GM03348 (cell line): ENCODE data around the gene HOMER2.
"Not testable (repeated sequence)": the region's sequence is repeated elsewhere in the genome, so short reads cannot be mapped to it uniquely, and the experiment has no call there.

Source experiments
- DNase-seq: peaks from one replicate; pipeline ENCODE4 v3.0.0; 2012; ENCODE audit warnings: low spot score

HOMER2 gene

DNA sequence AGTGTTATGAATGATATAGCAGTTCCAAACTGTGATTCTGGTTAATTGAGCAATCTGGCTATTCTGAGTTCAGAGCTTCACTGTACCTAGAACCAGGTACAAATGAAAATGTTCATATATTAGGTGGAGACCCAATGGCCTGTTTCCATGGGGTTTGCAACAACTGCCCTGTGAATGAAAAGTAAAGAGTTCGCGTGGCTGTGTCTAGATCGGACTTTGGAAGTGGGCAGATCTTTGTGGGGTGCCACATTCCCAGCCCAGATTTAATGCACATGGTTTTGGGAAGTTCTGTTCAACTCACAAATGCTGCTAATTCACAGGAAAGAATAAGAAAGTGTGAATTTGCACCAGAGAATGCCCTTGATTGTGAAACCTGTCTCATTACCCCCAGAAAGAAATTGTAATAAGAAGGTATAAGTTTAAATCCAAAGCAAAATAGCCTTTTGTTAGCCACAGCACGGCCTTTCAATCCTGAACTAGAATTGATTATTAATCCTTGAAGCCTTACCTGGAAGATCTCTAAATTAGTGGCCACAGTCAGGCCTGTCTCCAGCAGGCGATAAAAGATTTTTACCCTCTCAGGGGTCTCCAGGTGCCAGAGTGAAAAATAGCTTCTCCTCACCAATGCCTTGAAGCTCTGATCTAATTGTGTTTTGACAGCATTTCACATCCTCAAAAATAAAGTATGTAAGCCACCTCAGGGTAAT lies 120.5 kb downstream of the HOMER2 start:
- no peak for DNase-seq

DNA sequence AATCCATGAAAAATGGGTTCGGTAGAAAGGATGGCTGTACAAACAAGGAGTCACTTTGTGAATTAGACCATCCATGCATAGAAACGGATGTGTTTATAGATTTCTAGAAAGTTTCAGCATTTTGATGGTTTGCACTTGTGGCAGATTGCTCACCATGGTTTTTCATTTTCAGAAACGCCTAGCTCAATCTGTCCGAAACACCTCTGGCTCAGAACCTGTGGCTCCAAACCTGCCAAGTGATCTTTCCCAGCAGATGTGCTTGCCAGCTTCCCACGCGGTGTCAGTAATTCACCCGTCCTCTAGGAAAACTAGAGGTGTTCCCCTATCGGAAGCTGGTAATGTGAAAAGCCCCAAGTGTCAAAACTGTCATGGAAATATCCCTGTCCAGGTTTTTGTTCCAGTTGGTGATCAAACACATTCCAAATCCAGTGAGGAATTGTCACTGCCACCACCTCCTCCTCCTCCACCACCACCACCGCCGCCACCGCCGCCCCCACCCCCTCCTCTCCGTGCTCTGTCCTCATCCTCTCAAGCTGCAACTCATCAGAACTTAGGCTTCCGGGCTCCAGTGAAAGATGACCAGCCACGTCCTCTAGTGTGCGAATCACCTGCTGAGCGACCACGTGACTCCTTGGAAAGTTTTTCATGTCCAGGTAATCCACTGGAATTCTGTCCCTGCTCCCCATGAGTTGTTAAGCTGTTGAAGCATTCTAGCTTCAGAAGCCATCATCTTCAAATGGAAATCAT lies 121.9 kb downstream of the HOMER2 start:
- no peak for DNase-seq

DNA sequence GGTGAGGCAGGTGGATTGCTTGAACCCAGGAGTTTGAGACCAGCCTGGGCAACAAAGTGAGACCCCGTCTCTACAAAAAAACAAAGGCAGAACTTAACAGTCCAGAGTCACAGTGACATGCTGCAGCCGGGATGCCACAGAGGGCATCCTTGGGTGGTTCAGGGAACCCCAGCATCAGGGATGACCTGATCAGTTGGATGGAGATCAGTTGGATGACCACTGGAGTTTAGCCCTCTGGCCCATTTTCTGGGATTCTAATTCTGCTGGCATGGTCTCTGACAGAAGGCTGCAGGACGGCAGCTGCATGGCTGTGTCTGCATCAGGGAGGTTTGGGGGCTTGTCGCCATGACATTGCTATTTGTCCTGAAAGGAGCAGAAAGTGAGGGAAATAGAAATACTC lies 123.3 kb downstream of the HOMER2 start:
- no peak for DNase-seq

DNA sequence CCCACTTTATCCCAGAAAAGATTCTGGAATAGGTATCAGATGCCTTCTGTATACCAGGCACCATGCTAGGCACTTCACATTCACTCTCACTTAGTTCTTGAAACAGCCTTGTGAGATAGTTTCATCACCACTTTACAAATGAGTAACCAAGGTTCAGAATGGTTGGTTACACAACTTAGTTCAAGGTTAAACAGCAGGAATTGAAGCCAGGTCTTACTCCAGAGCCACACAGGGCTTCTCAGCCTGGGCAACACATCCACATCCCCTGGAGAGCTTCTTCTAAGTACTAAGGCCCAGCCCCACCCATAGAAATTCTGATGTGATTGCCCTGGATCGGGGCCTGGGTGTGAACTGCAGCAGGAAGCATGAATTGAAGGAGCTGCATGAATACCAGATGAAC lies 124.4 kb downstream of the HOMER2 start:
- DNase-seq = no peak

- no peak for DNase-seq
These were observed 129.5 kb downstream of the HOMER2 start for GRCh38 chr15:82823049-82823448.

DNA sequence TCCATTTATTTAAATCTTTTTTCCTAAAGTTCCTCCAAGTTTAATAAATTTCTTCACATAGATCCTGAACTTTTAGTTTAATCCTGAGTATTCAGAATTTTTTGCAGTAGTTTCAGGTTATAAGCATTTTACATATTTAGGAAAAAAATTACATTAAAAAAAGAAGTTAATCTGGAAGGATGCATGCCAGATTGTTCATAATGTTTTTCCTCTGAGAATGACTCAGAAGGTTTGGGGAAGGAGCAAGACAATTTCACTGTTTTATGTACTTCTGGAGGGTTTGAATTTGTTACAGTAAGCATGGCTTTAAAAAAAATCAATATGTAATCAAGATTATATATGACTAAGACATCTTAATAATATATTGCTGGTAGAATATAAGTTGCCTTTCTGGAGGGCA lies 130.7 kb downstream of the HOMER2 start:
- not testable (repeated sequence) for DNase-seq

- DNase-seq = not testable (repeated sequence)
These were observed 131.1 kb downstream of the HOMER2 start for GRCh38 chr15:82821396-82821795.

- DNase-seq = no peak
These were observed 132.4 kb downstream of the HOMER2 start for GRCh38 chr15:82820128-82820527.

DNA sequence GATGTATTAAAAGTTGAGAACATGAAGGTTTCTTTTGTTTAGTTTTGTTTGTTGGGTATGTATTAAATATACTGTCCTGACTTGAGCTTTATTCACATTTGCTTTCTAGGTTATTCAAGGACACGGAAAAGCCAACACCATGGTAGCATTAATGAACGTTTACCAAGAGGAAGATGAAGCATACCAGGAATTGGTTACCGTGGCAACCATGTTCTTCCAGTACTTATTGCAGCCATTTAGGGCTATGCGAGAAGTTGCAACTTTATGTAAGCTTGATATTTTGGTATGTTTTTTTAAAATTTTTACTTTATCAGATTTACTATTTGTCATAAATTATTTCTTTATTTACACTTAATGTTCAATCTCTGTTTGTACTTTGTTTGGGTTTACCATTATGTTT lies 139.5 kb downstream of the HOMER2 start:
- DNase-seq = no peak

- DNase-seq = no peak
These were observed 141.6 kb downstream of the HOMER2 start for GRCh38 chr15:82810890-82811426.

GRCh38 chr15:82810061-82810889 lies 142.2 kb downstream of the HOMER2 start:
- peak; percentile 43 for DNase-seq

- peak; percentile 99 for DNase-seq
These were observed 143.0 kb downstream of the HOMER2 start, which contains the start of gene WHAMM for GRCh38 chr15:82809308-82810060. WHAMM (plus strand) TSS chr15:82809628; CDS start chr15:82809727, 99 bp downstream.

- no peak for DNase-seq
These were observed 143.9 kb downstream of the HOMER2 start for GRCh38 chr15:82808634-82809041.

GRCh38 chr15:82807920-82808633 lies 144.4 kb downstream of the HOMER2 start:
- DNase-seq = no peak

- no peak for DNase-seq
These were observed 146.5 kb downstream of the HOMER2 start, which contains the start of gene FSD2 for GRCh38 chr15:82805994-82806406. FSD2 (minus strand) TSS chr15:82806069; CDS start chr15:82787390, 18,679 bp downstream.

DNA sequence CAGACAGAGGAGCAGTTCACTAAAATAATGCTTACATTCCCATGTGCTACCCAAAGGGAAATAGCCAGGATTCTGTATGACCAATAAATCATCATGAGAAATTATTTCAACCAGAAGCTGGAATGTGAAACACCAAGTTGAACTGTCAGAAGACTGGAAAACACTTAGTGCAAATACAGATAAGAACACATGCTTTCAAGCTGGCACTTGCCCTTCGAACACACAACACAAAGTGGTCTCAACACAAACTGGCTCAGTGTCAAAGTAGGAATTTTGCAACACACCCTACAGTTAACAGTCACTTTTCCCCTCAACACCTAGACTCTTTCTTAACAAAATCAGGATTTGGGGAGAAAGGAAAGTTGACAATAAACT lies 148.0 kb downstream of the HOMER2 start:
- DNase-seq = no peak

DNA sequence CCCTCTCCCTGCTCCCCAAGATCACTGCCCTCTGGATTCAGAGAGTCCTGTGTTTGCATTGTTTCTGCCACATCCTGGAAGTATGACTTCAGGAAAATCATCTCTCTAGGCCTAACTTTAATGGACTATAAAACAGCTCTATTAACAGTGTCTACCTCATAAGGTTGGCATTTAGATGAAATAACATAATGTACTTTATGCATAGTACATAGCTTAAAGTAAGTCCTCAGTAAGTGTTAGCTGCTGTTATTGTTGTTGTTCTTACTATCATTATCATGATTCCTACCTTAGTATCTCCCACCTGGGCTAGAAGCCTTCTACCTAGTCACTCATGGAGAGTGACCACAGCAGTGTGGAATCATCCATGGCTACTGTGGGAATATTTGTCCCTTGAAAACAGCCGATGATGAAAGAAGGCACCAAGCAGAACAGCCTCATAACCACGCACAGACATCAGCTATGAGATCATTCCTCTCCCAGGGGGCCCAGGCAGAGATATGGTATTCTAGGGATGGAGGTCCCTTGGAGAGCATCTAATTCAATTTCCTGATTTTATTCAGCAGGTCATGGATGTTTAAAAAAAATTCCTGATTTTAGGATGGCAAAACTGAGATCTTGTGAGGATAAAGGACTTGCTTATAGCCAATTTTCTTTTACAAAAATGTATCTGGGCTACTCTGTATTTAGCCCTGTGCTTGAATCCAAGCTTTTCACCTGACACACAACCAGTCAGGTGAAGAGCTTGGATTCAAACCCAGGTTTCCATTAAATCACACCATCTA lies 148.5 kb downstream of the HOMER2 start:
- no peak for DNase-seq

DNA sequence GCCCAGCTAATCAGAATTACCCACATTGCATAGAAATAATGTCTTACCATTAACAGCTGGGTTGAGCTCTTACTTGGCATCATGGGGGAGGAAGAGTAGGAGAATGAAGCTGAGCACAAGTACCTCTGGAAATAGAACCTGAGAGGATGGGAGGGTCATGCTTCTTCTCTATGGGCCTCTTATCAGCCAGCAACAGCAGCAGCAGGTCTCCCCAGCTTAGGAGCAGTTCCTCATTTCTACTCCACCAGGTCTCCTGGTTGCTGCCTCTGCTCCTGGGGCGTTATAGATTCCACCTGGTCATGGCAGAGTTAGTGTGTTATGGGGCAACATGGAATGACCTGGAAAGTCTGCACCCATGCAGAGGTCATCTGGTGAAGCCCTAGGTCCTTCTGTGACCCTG lies 150.0 kb downstream of the HOMER2 start:
- DNase-seq = no peak

GRCh38 chr15:82799183-82799841 lies 153.2 kb downstream of the HOMER2 start:
- no peak for DNase-seq
